GM12878 (cell line): ENCODE data around the gene SAMSN1. TPM values are rescaled to one million over a fixed set of nuclear protein-coding genes. Genes with fewer than 3 reads are reported as not detected.

Experiments used
- ATAC-seq: fragments of 200-7000 bp; cut with Tn5 transposase; 3 replicates; pipeline ENCODE4 v1.9.1; 2020; ENCODE audit warnings: mild to moderate bottlenecking, moderate library complexity
- BruUV-seq: library from RNA; stranded (reverse); fragments of 400-500 nt; replicated peaks from 2 replicates; lab custom pipeline; 2021; lab: Mats Ljungman, UMichigan
- CTCF ChIA-PET: fragments of 300-600 bp; sonication (Branson Sonifier 250); formaldehyde crosslinking; extraction: SDS; loops from one replicate; lab custom pipeline; 2021; ENCODE audit warnings: inconsistent platforms; lab: Yijun Ruan, JAX
- POLR2A ChIA-PET: fragments of 350-600 bp; formaldehyde crosslinking; extraction: SDS; loops from one replicate; lab custom pipeline; 2021; ENCODE audit warnings: inconsistent platforms; lab: Charles Lee
- RAD21 ChIA-PET: fragments of 300-600 bp; sonication (Branson Sonifier 250); formaldehyde crosslinking; loops from one replicate; lab custom pipeline; 2023; ENCODE audit warnings: antibody characterized with exemption; ENCODE audit not compliant: unreplicated experiment; lab: Charles Lee
- SMC1A ChIA-PET: fragments of 300-600 bp; sonication (Branson Sonifier 250); formaldehyde crosslinking; loops from one replicate; lab custom pipeline; 2023; ENCODE audit not compliant: unreplicated experiment, uncharacterized antibody; lab: Charles Lee
- DNase-seq: peaks from one replicate; pipeline ENCODE4 v3.0.0-alpha.2; 2011; ENCODE audit warnings: low read depth, low spot score
- FAIRE-seq: peaks from 3 replicates; lab custom pipeline; 2011; peaks lifted over from hg19 to GRCh38; lab: Jason Lieb, UNC
- H2AFZ ChIP-seq: 2 replicates; pipeline ENCODE4 v1.6.0; 2011; ENCODE audit warnings: low read depth, low read length, control low read depth; ENCODE audit not compliant: control insufficient read depth
- H3K27ac ChIP-seq: 2 replicates; pipeline ENCODE4 v1.5.1; 2011; ENCODE audit warnings: control low read depth; ENCODE audit not compliant: control insufficient read depth, insufficient read depth
- H3K27me3 ChIP-seq, 2 experiments: replicated peaks in 1 of 2; 2 replicates each; pipeline versions ENCODE4 v1.6.0 to v1.6.1; 2011; ENCODE audit warnings: low read length in 1 of 2; ENCODE audit not compliant: control insufficient read depth in 2 of 2, insufficient read depth in 2 of 2
- H3K36me3 ChIP-seq, 2 experiments: 2 replicates each; pipeline ENCODE4 v1.5.1; 2011; ENCODE audit warnings: low read length in 1 of 2; ENCODE audit not compliant: control insufficient read depth in 2 of 2, insufficient read depth in 2 of 2
- H3K4me1 ChIP-seq: 2 replicates; pipeline ENCODE4 v1.6.1; 2011; ENCODE audit warnings: mild to moderate bottlenecking, low read length, moderate library complexity, mixed read lengths; ENCODE audit not compliant: control insufficient read depth, insufficient read depth
- H3K4me2 ChIP-seq: 2 replicates; pipeline ENCODE4 v1.6.0; 2011; ENCODE audit warnings: control low read depth; ENCODE audit not compliant: control insufficient read depth, insufficient read depth
- H3K4me3 ChIP-seq: fragments of 200-600 bp; sonication (generic); 2 replicates; pipeline ENCODE4 v1.5.1; 2016
- H3K79me2 ChIP-seq: 2 replicates; pipeline ENCODE4 v1.6.0; 2011; ENCODE audit warnings: low read length; ENCODE audit not compliant: control insufficient read depth, insufficient read depth
- H3K9ac ChIP-seq: 2 replicates; pipeline ENCODE4 v1.8.0; 2011; ENCODE audit warnings: low read length, control low read depth, mixed read lengths; ENCODE audit not compliant: control insufficient read depth, insufficient read depth
- H3K9me3 ChIP-seq: replicated peaks from 3 replicates; pipeline ENCODE4 v1.5.1; 2011; ENCODE audit warnings: mild to moderate bottlenecking, low read length; ENCODE audit not compliant: control insufficient read depth, insufficient read depth
- H4K20me1 ChIP-seq: 2 replicates; pipeline ENCODE4 v1.6.0; 2011; ENCODE audit not compliant: control insufficient read depth, insufficient read depth
- BMI1 ChIP-seq: fragments of 450-650 bp; IDR thresholded peaks from 2 replicates; pipeline ENCODE4 v1.6.1; 2016; ENCODE audit warnings: mild to moderate bottlenecking, moderate library complexity, borderline replicate concordance
- CBFB ChIP-seq: IDR thresholded peaks from 2 replicates; pipeline ENCODE4 v1.6.1; 2016; ENCODE audit warnings: antibody characterized with exemption, low read depth
- CBX3 ChIP-seq: fragments of 200-600 bp; sonication (generic); IDR thresholded peaks from 2 replicates; pipeline ENCODE4 v1.6.1; 2016; ENCODE audit warnings: low read depth, borderline replicate concordance
- CHD1 ChIP-seq: IDR thresholded peaks from 2 replicates; pipeline ENCODE4 v1.6.1; 2012; ENCODE audit warnings: low read depth, low read length, improper control_type of control experiment
- CUX1 ChIP-seq: IDR thresholded peaks from 2 replicates; pipeline ENCODE4 v1.6.1; 2012; ENCODE audit warnings: improper control_type of control experiment, low read depth, low read length; ENCODE audit not compliant: insufficient replicate concordance
- ESRRA ChIP-seq: IDR thresholded peaks from 2 replicates; pipeline ENCODE4 v1.6.1; 2012; ENCODE audit warnings: mild to moderate bottlenecking, low read length, improper control_type of control experiment
- MEF2A ChIP-seq: IDR thresholded peaks from 2 replicates; pipeline ENCODE4 v1.6.1; 2011; ENCODE audit warnings: low read depth, mild to moderate bottlenecking, low read length, moderate library complexity; ENCODE audit not compliant: insufficient read depth
- MLLT1 ChIP-seq: fragments of 450-650 bp; IDR thresholded peaks from 2 replicates; pipeline ENCODE4 v1.6.1; 2016; ENCODE audit warnings: mild to moderate bottlenecking
- NFIC ChIP-seq: IDR thresholded peaks from 2 replicates; pipeline ENCODE4 v1.6.1; 2012; ENCODE audit warnings: low read depth, mild to moderate bottlenecking, inconsistent platforms, low read length, moderate library complexity
- NR2C2 ChIP-seq: IDR thresholded peaks from 2 replicates; pipeline ENCODE4 v1.6.1; 2011; ENCODE audit warnings: borderline replicate concordance, low read depth; ENCODE audit not compliant: control insufficient read depth, insufficient read length
- RAD51 ChIP-seq: fragments of 450-650 bp; IDR thresholded peaks from 2 replicates; pipeline ENCODE4 v1.6.1; 2016; ENCODE audit warnings: moderate library complexity, mild to moderate bottlenecking, inconsistent platforms
- RELA ChIP-seq: fragments of 450-650 bp; IDR thresholded peaks from 2 replicates; pipeline ENCODE4 v1.8.0; 2014; ENCODE audit warnings: borderline replicate concordance; ENCODE audit not compliant: partially characterized antibody
- RELB ChIP-seq: fragments of 450-650 bp; IDR thresholded peaks from 2 replicates; pipeline ENCODE4 v1.6.1; 2017; ENCODE audit warnings: low read depth, mild to moderate bottlenecking, moderate library complexity
- SUPT20H ChIP-seq: IDR thresholded peaks from 2 replicates; pipeline ENCODE4 v1.6.1; 2011; ENCODE audit warnings: low read depth, mild to moderate bottlenecking, low read length, moderate library complexity, borderline replicate concordance; ENCODE audit not compliant: control insufficient read depth
- WGBS: methylation state at CpG from one replicate; pipeline ENCODE4 v1.1.6; 2016; ENCODE audit warnings: low lambda C conversion rate; ENCODE audit not compliant: insufficient replicate concordance, insufficient coverage; ENCODE audit errors: missing lambda C conversion rate; 5-methylcytosine and 5-hydroxymethylcytosine counted together
- in situ Hi-C: fragments of 300-500 bp; cut with MboI; formaldehyde crosslinking; loops from 9 replicates; pipeline ENCODE4 v1.14.3; 2018; ENCODE audit warnings: mixed read lengths
- intact Hi-C: fragments of 100-400 bp; cut with micrococcal nuclease; formaldehyde crosslinking; loops from one replicate; pipeline ENCODE4 v1.14.2; 2022; ENCODE audit not compliant: unreplicated experiment
- polyA plus RNA-seq, 11 experiments: library from polyadenylated mRNA; depleted of rRNA in 4 of 11; unstranded in 6 of 11; stranded (reverse) in 5 of 11; fragments of >200 nt; fragmentation: Nextera tagmentation in 4 of 11; fragmentation: Illumina TruSeq in 1 of 11; extraction: Ambion mirVana in 4 of 11; extraction: Trizol in 1 of 11; gene quantifications; 1 replicate in 1 of 11; 2 replicates in 10 of 11; pipeline versions ENCODE4 v1.2.1 to v1.2.3, GENCODE V29; 2011 to 2016; ENCODE audit warnings: inconsistent platforms in 2 of 11, missing spikeins in 2 of 11, low read depth in 1 of 11
- total RNA-seq, 4 experiments: library from RNA; depleted of rRNA in 3 of 4; stranded (reverse); fragments of >200 nt in 3 of 4; fragmentation: Illumina TruSeq in 1 of 4; extraction: Trizol in 1 of 4; gene quantifications; 2 replicates each; pipeline versions ENCODE4 v1.2.1 to v1.2.3, GENCODE V29; 2013 to 2021
- TF ChIP-seq, protein P1 (sequence below): fragments of 450-650 bp; IDR thresholded peaks from 2 replicates; pipeline ENCODE4 v1.6.1; 2017; ENCODE audit warnings: borderline replicate concordance

SAMSN1 gene
- total and polyA plus RNA-seq, 10 of the 15 experiments (the other 5 are each of a cell fraction or from before 2014, with no cell fraction given), result 23.2 to 102 (median 44.9) TPM

DNA sequence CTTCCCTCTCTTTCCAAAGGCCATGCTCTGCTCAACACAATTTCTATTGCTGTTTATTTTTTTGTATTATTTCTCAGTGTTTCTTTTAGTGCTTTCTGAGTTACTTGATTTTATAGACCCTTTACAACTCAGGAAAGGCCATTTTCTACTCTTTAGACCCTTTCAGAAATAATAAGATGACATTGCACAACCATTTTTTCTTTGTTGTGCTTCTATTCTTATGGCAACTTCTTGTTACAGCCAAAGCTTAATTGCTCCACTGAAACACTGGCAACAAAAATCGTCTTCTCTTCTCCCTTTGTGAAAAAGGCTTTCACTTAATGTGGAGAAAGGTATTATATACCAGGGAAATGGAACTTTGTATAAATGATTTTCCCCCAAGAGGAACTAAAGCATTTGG lies 39.0 kb upstream of the SAMSN1 start:
- no peak overlapping the region for H3K27ac ChIP-seq
- H4K20me1 ChIP-seq, result no peaks in the 10 kb centered on the region
- in situ Hi-C loops (no loop called here), intact Hi-C loops (no loop called here)
- FAIRE-seq, result no peak
- ChIA-PET RAD21 (no interaction called here), POLR2A (no interaction called here), CTCF (no interaction called here), SMC1A (interaction anchor here (1.2 kb wide), 1 partner anchor 13 kb away, joined by 4 read pairs; no protein-coding TSS in a partner anchor)
- no peak overlapping the region for H3K4me2 ChIP-seq
- no peak for ATAC-seq
- DNase-seq, result no peak
- BruUV-seq, result no TSS peak
- peaks cover 1% of the 10 kb centered on the region; the same call in 1 of the 2 replicates for H3K4me1 ChIP-seq
- 0% methylated on average over 1 of the region's 1 CpG for WGBS
- H3K36me3 ChIP-seq, result no peaks in the 10 kb centered on the region
- no peaks in the 10 kb centered on the region for H3K27me3 ChIP-seq
- H3K79me2 ChIP-seq, result no peaks in the 10 kb centered on the region
- no peak overlapping the region for H3K9ac ChIP-seq
- H3K9me3 ChIP-seq, result peaks cover under 1% of the 10 kb centered on the region; the same call in 2 of the 3 replicates
- H2AFZ ChIP-seq, result no peak overlapping the region
- H3K4me3 ChIP-seq, result no peak overlapping the region
- TF ChIP-seq ESRRA, result no peak
- no peak for TF ChIP-seq CUX1
- no peak for TF ChIP-seq BMI1
- TF ChIP-seq RELB, result no peak
- no peak for TF ChIP-seq CBX3
- TF ChIP-seq CHD1, result no peak
- TF ChIP-seq RELA, result no peak
- TF ChIP-seq NR2C2, result no peak
- no peak for TF ChIP-seq MEF2A
- TF ChIP-seq NFIC, result no peak
- no peak for TF ChIP-seq RAD51
- TF ChIP-seq SUPT20H, result no peak
- TF ChIP-seq CBFB, result no peak
- TF ChIP-seq, protein P1, sequence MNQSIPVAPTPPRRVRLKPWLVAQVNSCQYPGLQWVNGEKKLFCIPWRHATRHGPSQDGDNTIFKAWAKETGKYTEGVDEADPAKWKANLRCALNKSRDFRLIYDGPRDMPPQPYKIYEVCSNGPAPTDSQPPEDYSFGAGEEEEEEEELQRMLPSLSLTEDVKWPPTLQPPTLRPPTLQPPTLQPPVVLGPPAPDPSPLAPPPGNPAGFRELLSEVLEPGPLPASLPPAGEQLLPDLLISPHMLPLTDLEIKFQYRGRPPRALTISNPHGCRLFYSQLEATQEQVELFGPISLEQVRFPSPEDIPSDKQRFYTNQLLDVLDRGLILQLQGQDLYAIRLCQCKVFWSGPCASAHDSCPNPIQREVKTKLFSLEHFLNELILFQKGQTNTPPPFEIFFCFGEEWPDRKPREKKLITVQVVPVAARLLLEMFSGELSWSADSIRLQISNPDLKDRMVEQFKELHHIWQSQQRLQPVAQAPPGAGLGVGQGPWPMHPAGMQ, result no peak
- TF ChIP-seq MLLT1, result no peak
